Pulmonary artery endothelial cell (primary cell): ENCODE data around the gene LARP4B. TPM values are rescaled to one million over a fixed set of nuclear protein-coding genes. Genes with fewer than 3 reads are reported as not detected.
"Not testable (repeated sequence)": the region's sequence is repeated elsewhere in the genome, so short reads cannot be mapped to it uniquely, and the experiment has no call there.

Experiments
- DNase-seq: peaks from one replicate; pipeline ENCODE4 v3.0.0-alpha.2; 2011; ENCODE audit warnings: low read depth, low spot score
- total RNA-seq: library from RNA; depleted of rRNA; stranded (reverse); fragments of >200 nt; gene quantifications from 2 replicates; pipeline ENCODE4 v1.2.3, GENCODE V29; 2014

The LARP4B gene
- total RNA-seq, 1 donor from 2014 or later, result 39.5 TPM

- no peak for DNase-seq
Measured at GRCh38 chr10:958856-959255, 27.4 kb upstream of the LARP4B start.

GRCh38 chr10:958106-958505, 26.6 kb upstream of the LARP4B start:
- DNase-seq, result no peak

GRCh38 chr10:955820-956217, 24.3 kb upstream of the LARP4B start:
- DNase-seq, result no peak

GRCh38 chr10:955127-955819, 23.8 kb upstream of the LARP4B start:
- no peak for DNase-seq

GRCh38 chr10:954396-954795, 22.9 kb upstream of the LARP4B start:
- DNase-seq, result no peak

- DNase-seq, result no peak
Measured at GRCh38 chr10:953836-954235, 22.3 kb upstream of the LARP4B start.

GRCh38 chr10:949446-949845, 17.9 kb upstream of the LARP4B start:
- DNase-seq, result no peak

GRCh38 chr10:948347-948746, 16.8 kb upstream of the LARP4B start:
- DNase-seq, result no peak

- DNase-seq, result no peak
Measured at GRCh38 chr10:947881-948280, 16.4 kb upstream of the LARP4B start.

- no peak for DNase-seq
Measured at GRCh38 chr10:947051-947450, 15.5 kb upstream of the LARP4B start.

GRCh38 chr10:945778-946177, 14.3 kb upstream of the LARP4B start:
- no peak for DNase-seq

GRCh38 chr10:944034-944831, 12.7 kb upstream of the LARP4B start:
- peak; percentile 48 for DNase-seq

- no peak for DNase-seq
Measured at GRCh38 chr10:943334-944033, 12.0 kb upstream of the LARP4B start.

GRCh38 chr10:938941-939678, 7.6 kb upstream of the LARP4B start:
- no peak for DNase-seq

GRCh38 chr10:934746-935406, 3.4 kb upstream of the LARP4B start:
- DNase-seq, result no peak

- DNase-seq, result not testable (repeated sequence)
Measured at GRCh38 chr10:934165-934564, 2.7 kb upstream of the LARP4B start.

GRCh38 chr10:932589-932988, 1.1 kb upstream of the LARP4B start:
- no peak for DNase-seq

- no peak for DNase-seq
Measured at GRCh38 chr10:930625-931325, 730 bp downstream of the LARP4B start.

- no peak for DNase-seq
Measured at GRCh38 chr10:929960-930624, 1.4 kb downstream of the LARP4B start.

- no peak for DNase-seq
Measured at GRCh38 chr10:927131-927530, 4.4 kb downstream of the LARP4B start.
